ENCODE results near the gene TRPC4AP. TPM values are rescaled to one million over a fixed set of nuclear protein-coding genes. Genes with fewer than 3 reads are reported as not detected.

TRPC4AP gene
- polyA plus RNA-seq, 2 of the 4 experiments (the other 2 are of a cell fraction), result 51.4 to 55.3 TPM

DNA sequence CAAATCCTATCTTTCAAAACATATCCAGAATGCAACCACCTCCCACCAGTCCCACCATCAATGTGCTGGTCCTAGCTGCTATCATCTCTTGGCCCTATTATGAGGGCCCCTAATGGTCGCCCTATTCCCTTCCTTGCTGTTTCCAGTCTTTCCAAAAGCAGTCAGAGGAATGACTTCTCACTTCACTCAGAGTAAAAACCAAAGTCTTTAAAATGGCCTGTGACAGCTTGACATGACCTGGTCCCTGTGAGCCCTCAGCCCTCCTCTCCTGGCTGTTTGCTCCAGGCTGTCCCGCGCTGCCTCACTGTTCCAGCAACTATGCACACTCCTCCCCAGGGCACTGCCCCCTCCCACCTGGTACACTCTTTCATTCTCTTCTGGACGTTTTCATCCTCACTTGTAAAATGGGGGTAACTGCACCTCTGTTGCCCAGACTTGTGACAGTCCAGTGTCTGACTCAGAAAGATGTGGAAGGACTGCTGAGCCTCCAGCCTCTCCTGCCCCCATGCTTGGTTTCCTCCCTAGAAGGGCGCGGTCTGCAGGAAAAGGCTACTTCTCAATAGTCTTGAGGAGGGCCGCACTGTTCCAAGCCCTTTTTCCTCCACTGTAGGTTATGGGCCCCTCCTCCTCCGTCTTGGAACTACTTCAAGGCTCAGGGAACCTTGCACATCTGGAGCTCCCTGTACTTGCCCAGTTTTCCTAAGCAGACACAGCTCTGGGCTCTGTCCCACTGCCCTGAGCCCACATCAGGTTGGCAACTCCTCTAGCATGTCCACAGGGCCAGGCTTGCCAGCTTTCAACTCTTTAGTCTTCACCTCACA, 72.3 kb downstream of the TRPC4AP start:
- no peak overlapping the region for H3K4me3 ChIP-seq
- H3K4me1 ChIP-seq, result no peaks in the 10 kb centered on the region
- no peak for FAIRE-seq
- no peak for TF ChIP-seq NFE2L2 (conservative IDR thresholded peaks at IDR 0.05; ENCODE audit: low read length)
- TF ChIP-seq CHD2 (IDR thresholded peaks at IDR 0.05; ENCODE audit: low read length, partially characterized antibody), result no peak
- no peak for TF ChIP-seq ZSCAN20 (CRISPR knock-in tag; IDR thresholded peaks at IDR 0.05)
- no peak for TF ChIP-seq CBX2 (IDR thresholded peaks at IDR 0.05; ENCODE audit: borderline replicate concordance, low read depth)
- TF ChIP-seq SMC3 (IDR thresholded peaks at IDR 0.05), result no peak
- no peak for DNase-seq (ENCODE audit: low read depth in 1 of 2, low spot score in 1 of 2)
- no peaks in the 10 kb centered on the region for H3K9me3 ChIP-seq
- POLR2A ChIA-PET, result no interaction called here
- no peak overlapping the region for H3K4me2 ChIP-seq
- no peak; a peak in 2 of 6 replicates for ATAC-seq
- CTCF ChIA-PET, result interaction anchor here (0.6 to 1.1 kb wide), 2 partner anchors 11 to 193 kb away, joined by 3 to 6 read pairs; no protein-coding TSS in a partner anchor
- WGBS (ENCODE audit: missing lambda C conversion rate), result 90% methylated on average over 8 of the region's 8 CpGs
- no peak overlapping the region for H3K27ac ChIP-seq

GRCh38 chr20:35018590-35019371, 73.8 kb downstream of the TRPC4AP start:
- 93% methylated on average over 11 of the region's 11 CpGs for WGBS (ENCODE audit: missing lambda C conversion rate)
- ChIA-PET POLR2A (interaction anchor here (0.7 kb wide), 1 partner anchor 144 kb away, joined by 6 read pairs; no protein-coding TSS in a partner anchor), CTCF (interaction anchor here (0.6 to 1.8 kb wide), 3 partner anchors 26 to 185 kb away, joined by 3 to 5 read pairs (median 4); partner anchors contain the start of gene ACSS2)
- Histone ChIP-seq H3K9me3 (no peaks in the 10 kb centered on the region), H3K4me2 (no peak overlapping the region), H3K4me3 (no peak overlapping the region), H3K4me1 (no peaks in the 10 kb centered on the region), H3K27ac (no peak overlapping the region)
- DNase-seq (ENCODE audit: low read depth in 1 of 2, low spot score in 1 of 2), result no peak
- TF ChIP-seq EHMT2 (IDR thresholded peaks at IDR 0.05; ENCODE audit: low read depth), result no peak
- TF ChIP-seq MAFK (IDR thresholded peaks at IDR 0.05; ENCODE audit: partially characterized antibody), result peak; percentile 96
- no peak for ATAC-seq
- FAIRE-seq, result no peak

DNA sequence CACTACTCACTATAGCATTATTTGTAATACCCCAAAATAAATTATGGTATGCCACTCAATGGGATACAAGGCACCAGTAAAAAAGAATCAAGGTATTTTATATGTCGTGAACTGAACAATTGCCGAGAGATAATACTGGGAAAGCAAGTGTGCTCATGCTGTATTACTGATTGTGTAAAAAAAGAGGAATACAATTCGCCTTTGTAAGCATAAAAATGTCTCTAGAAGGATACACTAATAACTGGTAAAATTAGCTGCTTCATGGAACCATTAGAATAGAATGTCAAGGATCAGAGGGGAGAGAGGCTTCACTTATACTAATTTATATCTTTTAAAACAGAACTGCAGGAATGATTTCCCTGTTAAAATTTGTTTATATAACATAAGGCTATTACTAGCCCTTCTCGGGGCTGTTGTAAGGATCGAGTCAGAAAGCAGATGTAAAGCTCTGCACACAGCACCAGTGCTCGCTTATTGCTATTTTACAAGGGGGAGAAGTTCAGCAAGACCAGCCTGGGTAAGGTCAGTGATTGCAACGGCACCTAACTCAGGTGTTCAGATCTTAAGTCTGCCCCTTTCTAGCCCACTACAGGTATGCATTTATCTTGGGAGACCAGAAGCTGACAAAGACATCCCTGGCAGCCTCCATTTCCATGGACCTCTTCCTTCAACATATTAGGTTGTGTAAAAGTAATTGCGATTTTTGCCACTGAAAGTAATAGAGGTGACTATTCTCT, 75.3 kb downstream of the TRPC4AP start:
- Histone ChIP-seq H3K4me1 (no peaks in the 10 kb centered on the region), H3K4me2 (no peak overlapping the region), H3K9me3 (no peaks in the 10 kb centered on the region), H3K27ac (no peak overlapping the region), H3K4me3 (no peak overlapping the region)
- no peak for ATAC-seq
- ChIA-PET CTCF (interaction anchor here (0.7 to 1.8 kb wide), 3 partner anchors 17 to 141 kb away, joined by 3 to 5 read pairs (median 3); partner anchors contain the start of gene ACSS2), POLR2A (no interaction called here)
- FAIRE-seq, result no peak
- no peak for DNase-seq (ENCODE audit: low read depth in 1 of 2, low spot score in 1 of 2)
- TF ChIP-seq GATA3 (IDR thresholded peaks at IDR 0.05; ENCODE audit: borderline replicate concordance) (no peak), MAFK (IDR thresholded peaks at IDR 0.05; ENCODE audit: partially characterized antibody) (peak; percentile 41), EP300 (IDR thresholded peaks at IDR 0.05) (no peak)
- WGBS (ENCODE audit: missing lambda C conversion rate), result 80% methylated on average over 8 of the region's 8 CpGs

- WGBS (ENCODE audit: missing lambda C conversion rate), result 84% methylated on average over 2 of the region's 2 CpGs
- TF ChIP-seq NPAS2 (CRISPR knock-in tag; IDR thresholded peaks at IDR 0.05; ENCODE audit: borderline replicate concordance), result no peak
- no peak for TF ChIP-seq TFCP2L1 (CRISPR knock-in tag; IDR thresholded peaks at IDR 0.05)
- TF ChIP-seq BCL3 (IDR thresholded peaks at IDR 0.05), result no peak
- TF ChIP-seq EHMT2 (IDR thresholded peaks at IDR 0.05; ENCODE audit: low read depth), result no peak
- TF ChIP-seq EHF (CRISPR knock-in tag; IDR thresholded peaks at IDR 0.05), result no peak
- TF ChIP-seq CHD4 (IDR thresholded peaks at IDR 0.05; ENCODE audit: borderline replicate concordance), result no peak
- no peak for TF ChIP-seq RAD21 (conservative IDR thresholded peaks at IDR 0.05 in 1 of 2, IDR thresholded peaks at IDR 0.05 in 1 of 2)
- CTCF ChIA-PET, result interaction anchor here (0.6 to 1.0 kb wide), 3 partner anchors 38 to 154 kb away, joined by 3 read pairs; partner anchors contain the start of gene GGT7
These were observed 76.8 kb downstream of the TRPC4AP start for GRCh38 chr20:35015863-35016193.

More at GRCh38 chr20:35015863-35016193, 76.8 kb downstream of the TRPC4AP start:
- ATAC-seq, result no peak
- H3K9me3 ChIP-seq, result no peaks in the 10 kb centered on the region
- H3K4me3 ChIP-seq, result no peak overlapping the region
- DNase-seq (ENCODE audit: low read depth in 1 of 2, low spot score in 1 of 2), result no peak
- no peak overlapping the region for H3K4me2 ChIP-seq
- POLR2A ChIA-PET, result no interaction called here
- no peak for FAIRE-seq
- no peaks in the 10 kb centered on the region for H3K4me1 ChIP-seq
- H3K27ac ChIP-seq, result no peak overlapping the region
